Activated effector memory CD4-positive, alpha-beta T cell treated with Interleukin-2 at 50 U/mL for 16 hours (primary cell): ENCODE data around the gene BCAS3.

ENCODE experiments used
- DNase-seq: peaks from one replicate; pipeline ENCODE4 v3.0.0-alpha.2; 2020

BCAS3 gene

DNA sequence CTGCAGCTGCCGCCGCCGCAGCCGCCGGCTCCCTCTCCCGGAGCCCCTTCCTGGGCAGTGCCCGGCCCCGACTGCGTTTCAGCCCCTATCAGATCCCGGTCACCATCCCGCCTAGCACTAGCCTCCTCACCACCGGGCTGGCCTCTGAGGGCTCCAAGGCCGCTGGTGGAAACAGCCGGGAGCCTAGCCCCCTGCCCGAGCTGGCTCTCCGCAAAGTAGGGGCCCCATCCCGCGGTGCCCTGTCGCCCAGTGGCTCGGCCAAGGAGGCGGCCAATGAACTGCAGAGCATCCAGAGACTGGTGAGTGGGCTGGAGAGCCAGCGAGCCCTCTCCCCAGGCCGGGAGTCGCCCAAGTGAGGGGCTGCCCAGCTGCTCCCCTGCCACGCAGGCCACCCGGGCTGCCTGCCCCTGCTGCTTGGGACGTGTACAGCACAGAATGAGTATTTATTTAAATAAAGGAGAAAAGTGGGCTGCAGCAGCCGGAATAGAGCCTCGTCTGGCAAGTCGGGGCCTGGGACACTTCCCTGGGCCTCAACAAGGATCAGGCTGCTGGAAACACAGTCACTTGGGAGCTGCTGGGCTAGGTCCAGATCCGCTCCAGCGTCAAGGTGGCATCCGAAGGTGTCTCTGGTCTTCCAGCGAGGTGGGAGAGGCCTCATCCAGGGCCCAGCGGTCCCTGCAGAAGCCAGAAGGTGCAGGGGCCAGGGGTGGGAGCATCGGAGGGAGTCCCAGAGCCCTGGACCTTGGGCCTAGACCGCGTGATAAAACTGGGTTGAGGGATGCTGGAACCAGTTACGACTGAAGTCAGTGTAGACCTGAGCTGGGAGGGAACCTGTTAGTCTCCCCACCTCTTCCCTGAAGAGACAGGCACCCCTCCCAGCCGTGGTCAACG, 730.7 kb downstream of the BCAS3 start:
- DNase-seq: no peak

DNA sequence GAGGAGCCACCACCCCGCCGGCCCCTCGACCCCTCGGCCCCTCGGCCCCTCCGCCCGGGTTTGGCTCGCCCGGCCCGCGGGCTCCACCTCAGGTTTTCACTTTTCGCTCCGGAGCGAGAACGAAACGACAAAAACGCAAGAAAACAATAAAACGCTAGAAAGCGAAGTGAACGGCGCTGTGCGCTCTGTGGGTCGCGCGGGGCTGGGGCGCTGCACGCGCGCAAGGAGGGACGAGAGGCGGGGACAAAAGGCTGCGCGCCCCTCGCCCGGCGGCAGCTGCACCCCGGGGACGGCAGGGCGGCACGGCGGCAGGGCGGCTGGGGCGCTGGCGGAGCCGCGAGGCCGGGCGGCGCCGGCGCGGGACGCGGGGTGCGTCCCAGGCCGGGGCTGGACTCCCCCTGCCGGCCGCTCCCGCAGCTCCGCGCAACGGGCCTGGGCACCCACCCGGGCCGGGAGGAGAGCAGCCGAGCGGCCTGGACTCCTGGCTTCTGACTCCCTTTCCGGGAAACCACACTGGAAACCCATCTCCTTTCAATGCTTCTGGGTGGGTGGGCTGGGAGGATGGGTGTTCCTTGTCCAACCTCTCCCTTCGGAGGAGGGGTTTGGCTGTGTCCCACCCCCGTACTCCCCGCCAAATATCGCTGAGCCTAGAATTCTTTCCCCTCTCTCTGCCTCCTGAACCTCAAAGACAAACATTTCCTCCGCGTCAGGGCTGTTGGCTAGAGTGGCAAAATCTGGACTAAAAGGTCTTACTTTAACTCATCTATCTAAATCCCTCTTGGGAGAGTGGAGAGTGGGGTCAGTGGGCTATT, 731.9 kb downstream of the BCAS3 start:
- DNase-seq: no peak

DNA sequence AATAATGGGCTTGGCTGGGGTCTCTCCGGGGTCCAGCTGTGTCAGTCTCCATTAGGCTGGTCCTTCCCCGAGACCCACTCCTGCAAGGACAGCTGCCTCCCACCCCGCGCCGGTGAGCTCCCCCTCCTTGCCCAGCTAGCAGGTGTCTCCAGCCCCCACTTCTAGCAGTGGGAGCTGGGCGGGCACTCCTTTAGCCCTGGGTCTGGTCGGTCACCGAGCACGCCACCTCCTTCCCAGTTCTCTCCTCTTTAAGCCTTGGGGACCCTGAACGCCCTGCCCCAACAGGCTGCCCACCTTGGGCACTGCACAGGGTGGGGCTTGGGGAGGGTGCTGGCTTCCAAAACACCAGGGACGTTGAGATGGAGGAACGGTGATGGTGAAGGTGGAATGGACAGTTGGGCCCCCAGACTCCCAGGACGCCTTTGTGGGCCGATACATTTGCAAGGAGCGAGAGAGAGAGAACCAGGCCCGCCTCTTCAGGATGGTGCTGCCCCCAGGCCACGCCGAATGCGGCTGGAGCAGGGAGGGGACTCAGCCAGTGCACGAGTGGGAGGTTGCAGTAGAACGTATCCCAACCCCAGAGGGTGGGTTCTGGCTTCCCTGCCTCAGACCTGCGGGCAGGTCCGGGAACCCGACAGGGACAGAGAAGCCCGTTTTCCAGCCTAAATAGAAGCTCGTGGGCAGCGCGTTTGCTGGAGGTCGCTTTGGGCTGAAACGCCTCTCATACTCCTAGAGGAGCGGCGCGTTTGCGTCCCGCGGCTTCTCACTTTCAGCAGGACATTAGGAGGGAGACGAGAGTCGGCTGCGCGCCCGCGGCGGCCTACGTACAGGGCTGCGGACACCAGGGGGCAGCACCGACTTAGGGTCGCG, 732.7 kb downstream of the BCAS3 start:
- DNase-seq: peak; percentile 58

DNA sequence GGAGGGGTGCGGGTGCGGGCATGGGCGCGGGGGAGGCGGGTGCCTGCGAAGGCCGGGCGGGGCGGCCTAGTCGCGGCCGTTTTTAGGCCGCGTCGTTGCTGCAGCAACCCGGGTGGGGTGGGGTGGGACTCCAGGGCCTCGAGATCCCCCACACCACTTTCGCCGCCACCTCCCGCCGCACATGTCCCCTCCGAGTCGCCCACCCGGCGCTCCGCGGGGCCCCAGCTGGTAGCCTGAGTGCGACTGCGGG, 733.3 kb downstream of the BCAS3 start:
- no peak for DNase-seq

DNA sequence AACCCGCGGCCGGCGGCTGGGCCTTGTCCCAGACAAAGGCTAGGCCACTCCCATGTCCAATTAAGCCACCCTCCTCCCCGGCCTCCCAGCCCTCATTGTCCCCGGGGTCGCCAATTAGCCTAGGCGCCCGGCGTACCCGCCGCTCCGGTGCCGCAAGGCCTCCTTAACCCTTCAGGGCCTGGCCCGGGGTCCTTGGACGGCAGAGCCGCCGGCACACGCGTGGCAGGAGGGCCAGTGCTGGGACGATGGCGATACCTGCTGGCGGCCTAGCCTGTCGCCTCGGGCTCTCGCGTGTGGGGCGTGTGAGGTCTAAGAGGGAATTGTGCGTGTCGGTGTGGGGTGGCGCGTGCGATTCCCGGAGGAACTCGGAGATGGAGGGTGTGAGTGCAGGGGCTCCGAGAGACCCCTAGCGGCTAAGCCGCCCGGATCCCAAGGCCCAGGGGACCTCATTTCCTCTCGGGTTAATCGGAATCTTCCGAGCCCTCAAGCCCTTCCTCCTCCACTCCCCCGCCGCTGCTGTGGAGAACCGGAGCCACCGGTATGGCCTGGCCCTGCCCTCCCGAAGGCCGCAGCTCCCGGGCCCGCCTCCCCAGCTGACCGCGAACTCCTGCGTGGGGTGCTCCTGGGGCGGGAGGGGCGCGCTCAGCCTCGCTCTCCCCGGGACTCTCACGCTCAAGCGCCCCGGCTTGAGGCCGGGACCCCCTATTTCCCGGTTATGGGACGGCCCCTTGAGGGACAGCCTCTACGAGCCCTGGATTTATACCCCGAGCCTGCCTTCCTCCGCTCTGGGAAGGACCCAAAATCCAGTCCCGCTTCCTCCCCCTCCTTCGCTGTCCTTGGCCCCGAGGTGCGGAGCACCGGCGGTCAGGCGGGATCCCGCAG, 733.9 kb downstream of the BCAS3 start:
- DNase-seq: no peak

DNA sequence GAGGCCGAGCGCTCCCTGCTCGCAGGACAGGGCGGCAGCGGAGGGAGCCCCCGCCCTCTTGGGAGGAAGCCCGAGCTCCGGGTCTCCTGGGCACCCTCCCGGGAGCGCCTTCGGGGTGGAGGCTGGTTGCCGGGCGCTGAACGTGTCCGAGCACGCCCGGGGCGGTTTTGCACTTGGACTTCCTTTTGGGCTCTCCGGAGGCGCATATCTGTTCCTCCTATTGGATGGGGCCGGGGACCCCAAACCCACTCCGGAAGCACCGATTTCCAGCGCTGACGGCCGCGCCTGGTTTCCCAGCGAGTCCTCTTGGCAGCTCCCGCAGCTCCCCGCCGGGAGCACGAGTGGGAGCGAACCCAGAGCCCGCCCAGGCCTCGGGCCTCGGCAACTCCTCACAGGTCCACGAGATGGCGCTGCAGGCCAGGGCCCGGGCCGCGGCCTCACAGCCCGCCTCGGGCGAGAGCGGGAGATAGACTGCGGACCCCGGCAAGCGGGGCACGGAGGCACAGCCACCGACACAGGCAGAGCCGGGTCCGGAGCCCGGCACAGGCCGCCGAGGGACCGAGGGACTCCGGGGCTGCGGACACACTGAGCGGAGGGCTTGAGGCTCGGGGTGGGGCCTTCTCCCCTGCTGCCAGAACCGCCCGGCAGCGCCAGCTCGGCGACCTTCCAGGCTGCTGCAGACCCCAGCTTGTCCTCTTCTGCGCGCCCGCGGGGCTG, 734.6 kb downstream of the BCAS3 start:
- DNase-seq: peak; percentile 71

DNA sequence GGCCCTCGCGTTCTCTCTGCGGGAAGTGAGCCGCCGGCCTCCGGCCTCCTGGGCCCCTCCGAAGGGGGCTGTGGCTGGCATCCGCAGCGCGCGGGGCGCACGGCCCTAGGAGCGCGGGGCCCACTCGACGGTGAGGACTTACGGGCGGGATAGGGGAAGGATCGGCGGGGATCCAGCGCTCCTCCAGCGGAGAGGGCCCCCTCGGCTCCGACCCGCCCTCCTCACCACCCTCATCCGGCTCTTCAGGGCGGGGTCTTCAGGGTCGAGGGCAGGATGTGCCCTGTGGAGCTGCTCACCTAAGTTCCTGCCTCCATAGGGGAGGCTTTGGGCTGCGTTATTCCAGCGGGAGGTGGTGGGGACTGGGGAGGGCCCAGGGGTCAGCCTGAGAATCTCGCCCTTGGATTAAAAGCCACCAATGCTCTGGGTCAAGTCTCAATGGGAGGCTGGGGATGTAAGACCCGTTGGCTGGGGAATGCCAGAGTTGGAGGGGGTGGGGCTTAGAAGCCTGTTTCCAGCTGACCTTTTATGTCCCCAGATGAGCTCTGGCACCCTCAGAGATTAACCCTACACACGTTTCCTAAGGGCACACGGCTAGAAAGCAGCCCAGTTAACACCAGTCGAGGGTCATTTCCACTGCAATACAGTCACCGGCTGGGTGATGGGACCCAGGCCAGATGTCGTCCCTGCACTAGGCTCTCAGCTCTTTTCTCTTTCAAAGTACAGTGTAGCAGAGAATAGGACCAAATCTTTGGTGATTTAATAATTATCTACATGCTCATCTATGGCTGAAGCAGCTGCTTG, 735.4 kb downstream of the BCAS3 start:
- DNase-seq: no peak

DNA sequence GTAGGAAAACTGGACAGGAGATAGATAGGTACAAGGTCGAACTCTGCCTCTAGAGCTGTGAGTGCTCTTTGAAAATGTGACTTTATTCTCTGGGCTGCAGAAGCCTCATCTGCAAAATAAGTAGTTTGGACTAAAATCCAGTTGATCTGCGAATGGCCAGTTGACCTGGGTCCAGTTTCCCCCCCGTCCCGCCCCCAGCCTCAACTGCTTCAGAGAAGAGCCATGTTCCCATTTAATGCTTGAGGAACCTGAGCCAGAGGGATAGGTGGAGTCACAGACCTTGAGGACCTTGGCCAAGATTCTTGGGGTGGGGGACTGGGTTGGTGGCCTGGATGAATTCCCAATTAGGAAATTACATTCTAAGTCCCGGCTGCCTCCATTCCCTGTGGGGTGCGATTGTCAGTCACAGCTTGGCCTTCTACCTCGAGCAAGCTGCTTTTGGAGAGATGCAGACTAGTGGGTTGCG, 736.0 kb downstream of the BCAS3 start:
- DNase-seq: no peak

DNA sequence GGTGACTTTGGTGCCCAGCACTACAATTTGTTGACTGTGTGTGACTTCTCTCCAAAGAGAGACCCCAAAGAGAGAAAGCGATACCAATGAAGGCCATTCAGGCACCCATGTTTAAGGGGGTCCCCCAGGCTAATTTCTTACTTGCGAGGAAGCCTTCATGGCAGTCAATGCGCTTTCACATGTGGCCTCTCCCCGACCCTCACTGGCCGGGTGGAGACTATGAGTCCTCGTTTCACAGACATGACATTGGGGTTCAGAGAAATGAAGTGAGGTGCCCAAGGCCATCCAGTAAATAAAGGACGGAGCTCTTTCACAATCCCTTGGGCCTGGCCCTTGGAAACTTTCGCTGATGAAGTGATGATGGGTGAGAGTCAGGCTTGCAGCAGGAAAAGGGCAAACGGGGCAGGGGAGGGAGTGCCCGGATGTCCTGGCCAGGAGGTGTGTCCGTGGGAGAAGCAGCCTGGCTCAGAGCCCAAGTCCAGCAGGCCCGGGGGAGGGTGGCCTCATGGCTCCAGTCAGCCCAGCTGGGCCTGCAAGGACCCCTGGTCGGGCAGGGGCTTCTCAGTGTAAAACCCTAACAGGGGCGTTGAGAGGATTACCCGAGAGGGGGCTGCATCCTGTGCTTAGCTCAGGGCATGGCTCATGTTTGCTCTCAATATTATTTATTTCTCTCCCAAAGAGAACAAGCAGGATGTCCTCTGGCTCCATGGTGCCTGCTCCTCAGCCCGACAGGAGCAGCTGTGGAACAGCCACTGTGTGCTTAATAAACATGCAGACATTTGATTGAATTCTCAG, 736.7 kb downstream of the BCAS3 start:
- no peak for DNase-seq

DNA sequence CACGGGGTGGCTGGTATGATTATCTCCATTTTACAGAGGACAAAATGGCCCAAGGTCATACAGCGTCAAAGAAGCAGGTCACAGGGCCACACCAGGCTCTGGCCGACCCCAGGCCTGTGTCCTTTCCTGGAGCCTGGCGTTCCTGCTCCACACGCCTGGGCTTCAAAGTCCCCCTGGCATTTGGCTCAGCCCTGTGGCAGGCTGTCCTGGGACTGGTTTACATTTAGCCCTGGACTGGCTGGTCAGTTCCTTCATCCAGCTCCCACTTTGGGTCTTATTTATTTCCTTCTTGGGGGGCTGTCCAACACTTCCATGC, 737.2 kb downstream of the BCAS3 start:
- no peak for DNase-seq

DNA sequence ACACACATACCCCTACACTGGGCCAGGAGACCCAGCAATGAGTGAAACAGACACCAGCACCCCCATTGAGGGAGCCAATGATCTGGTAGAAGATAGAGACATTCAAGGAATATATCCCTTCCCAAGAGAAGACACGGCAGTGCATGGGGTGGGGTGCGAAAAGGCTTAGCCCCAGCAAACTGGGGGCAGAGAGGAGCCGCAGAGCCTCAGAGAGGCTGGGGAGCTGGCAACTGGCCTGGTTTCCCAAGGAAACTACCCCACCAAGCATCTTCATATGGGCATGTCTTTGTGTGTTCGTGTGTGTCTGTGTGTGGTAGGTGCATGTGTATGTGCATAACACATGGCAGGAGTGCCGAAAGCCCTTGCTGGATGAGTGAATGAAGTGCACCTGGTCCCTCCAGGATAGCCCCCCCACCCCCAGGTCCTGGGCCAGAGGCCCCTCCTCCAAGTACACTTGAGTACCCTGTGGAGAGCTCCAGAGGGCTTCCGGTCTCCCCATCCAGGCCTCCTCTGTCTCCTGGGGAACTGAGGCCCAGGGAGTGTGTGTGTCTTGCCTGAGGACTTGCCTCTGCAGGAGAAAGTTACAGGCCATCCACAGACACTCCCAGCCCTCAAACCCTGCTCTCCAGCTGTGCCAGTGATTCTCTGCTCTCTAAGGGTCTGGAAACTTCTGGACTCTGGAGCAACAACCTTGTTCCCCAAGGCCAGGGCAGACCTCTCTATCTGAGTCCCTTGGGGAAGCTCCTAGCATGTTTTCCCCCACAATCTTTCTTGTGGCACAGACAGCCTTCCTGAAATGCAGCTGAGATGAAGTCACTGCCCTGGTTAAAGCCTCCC, 737.9 kb downstream of the BCAS3 start:
- no peak for DNase-seq

DNA sequence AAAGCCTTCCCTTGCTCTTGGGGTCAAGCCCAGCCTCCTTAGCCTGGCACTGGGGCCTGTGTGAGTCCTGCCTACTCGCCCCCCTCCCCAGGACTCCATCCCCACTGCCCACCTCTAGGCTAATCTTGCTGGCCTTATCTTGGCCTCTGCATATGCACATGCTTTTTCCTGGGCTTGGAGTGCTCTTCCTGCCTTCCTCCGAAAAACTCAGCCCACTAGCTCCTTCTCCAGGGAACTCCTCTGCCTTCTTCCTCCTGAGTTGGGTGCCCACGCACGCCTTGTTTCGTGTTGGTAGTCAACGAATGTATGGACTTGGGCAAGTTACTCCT, 738.5 kb downstream of the BCAS3 start:
- DNase-seq: no peak

DNA sequence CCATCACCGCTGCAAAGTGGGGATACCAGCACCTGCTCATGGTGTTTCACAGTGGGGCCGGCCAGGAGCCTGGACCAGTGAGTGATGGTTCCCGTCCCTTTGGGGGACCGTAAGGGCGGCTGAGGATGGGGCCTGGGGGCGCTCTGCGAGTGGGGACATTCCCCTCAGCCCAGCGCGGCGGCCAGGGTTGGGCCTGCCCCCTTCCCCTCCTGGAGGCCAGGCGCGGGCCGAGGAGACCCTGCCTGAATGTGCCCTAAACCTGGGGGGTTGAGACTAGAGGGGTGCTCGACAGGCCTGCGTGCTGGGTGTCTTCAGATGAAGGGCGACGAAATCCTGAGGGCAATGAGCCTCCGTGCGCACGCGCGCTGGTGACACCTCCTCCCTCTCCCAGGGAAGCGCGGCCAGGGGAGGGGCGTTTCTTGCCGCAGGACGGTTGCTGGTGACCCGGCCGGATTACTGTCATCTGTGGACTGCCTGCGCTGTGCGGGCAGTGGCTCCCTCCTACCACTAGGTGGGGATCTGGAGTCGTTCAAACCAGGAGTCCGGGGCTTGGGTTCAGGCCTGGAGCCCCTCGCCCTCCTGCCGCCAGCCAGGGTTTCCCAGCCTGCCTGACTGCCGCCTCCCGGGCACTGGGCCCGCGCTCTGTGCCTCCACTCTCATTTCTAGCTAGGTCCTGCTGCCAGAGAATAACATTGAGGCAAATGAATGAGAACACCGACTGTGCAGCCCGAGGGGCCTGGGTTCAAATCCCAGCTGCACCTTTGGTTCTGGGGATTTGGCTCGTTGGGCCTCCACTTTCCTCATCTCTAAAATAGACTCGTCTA, 739.1 kb downstream of the BCAS3 start:
- DNase-seq: peak; percentile 32

DNA sequence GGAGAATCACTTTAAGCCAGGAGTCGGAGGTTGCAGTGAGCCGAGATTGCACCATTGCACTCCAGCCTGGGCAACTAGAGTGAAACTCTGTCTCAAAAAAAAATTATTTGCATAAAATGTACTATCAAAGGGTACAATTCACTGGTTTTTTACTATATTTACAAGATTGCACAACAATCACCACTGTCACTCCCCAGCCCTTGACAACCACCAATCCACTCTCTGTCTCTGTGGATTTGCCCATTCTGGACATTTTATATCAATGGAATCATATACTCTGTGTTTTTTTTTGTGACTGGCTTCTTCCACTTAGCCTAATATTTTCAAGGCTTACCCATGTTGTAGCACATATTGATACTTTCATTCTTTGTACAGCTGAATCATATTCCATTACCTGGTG, 740.8 kb downstream of the BCAS3 start:
- DNase-seq: no peak

DNA sequence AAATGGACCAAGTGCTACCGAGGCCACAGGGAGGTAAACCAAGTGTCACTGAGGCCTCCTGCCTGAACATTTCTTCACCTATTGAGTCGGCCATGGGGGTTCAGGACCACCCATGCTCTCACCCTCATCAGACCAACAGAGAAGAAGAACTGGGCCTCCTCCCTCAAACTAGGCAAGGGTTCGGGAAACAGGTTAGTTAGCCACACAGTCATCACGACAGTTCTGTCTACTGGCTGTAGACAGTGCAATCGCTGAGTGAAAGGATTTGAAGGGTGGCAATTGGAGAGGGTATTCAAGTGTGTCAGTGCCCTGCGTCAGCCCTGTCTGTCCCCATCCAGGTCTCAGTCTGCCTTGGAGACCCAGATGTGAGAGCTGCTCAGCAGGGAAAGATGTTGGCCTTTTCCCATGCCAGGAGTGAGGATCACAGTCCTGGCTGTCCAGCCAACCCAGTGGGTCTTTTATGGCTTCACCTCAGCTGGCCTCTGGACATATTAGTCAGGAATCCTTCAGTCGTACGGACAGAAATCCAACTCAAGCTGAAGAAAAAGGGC, 741.9 kb downstream of the BCAS3 start:
- DNase-seq: no peak

DNA sequence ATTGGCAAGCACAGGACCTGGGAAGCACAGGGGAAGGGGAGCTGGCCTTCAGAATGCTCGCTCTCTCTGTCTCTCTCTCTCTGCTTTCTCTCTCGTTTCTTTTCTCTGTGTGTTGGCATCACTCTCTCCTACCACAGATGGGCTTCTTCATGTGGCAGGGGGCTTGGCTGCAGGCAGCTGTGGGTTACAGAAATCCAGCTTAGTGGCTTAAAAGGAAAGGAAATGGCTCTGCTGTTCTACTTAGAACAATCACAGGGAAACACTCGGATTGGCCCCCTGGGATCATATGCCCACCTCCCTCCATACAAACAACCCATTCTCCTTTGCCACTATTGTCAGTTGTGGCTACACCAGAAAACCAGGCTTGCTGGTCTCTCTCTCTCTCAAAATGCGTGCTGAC, 742.4 kb downstream of the BCAS3 start:
- no peak for DNase-seq

DNA sequence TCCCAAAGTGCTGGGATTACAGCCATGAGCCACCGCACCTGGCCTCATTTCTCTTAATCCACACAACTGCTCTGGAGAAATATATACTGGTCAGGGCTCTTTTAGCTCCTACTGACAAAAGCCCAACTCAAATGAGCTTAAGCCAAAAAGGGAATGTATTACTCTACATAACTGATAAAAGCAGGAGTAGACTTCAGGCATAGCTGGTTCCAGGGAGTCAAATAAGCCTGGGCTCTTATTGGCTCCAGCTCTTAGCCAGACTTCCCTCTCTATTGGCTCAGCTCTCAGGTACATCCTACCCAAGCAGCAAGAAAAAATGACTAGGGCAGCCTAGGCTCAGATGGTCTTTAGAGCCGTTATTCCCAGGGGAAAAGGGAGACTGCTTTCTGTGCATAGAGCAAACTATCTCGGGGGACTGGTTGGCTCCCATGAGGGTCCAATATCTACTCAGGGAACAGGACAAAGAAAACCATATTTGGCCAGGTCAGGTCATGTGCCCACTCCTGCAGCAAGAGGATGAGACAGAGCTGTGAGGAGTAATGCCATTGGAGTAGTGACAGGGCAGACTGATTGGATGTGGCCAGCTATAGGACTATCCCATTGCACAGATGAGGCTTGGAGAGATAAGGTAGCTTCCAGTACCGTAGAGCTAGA, 743.2 kb downstream of the BCAS3 start:
- no peak for DNase-seq
